Rectal smooth muscle tissue (tissue), 1 donor: ENCODE measurements around the gene FARP2.
"Not testable (repeated sequence)": the region's sequence is repeated elsewhere in the genome, so short reads cannot be mapped to it uniquely, and the experiment has no call there.

Experiments
- H3K27ac ChIP-seq: one replicate; pipeline ENCODE4 v1.7.0; 2013; ENCODE audit warnings: low read depth, low read length, inconsistent platforms
- H3K27me3 ChIP-seq: one replicate; pipeline ENCODE4 v1.7.0; 2013; ENCODE audit warnings: low read length; ENCODE audit not compliant: control insufficient read depth, insufficient read depth
- H3K36me3 ChIP-seq: one replicate; pipeline ENCODE4 v1.7.0; 2013; ENCODE audit warnings: low read length; ENCODE audit not compliant: control insufficient read depth, insufficient read depth
- H3K4me1 ChIP-seq: one replicate; pipeline ENCODE4 v1.7.0; 2013; ENCODE audit warnings: low read length; ENCODE audit not compliant: control insufficient read depth, insufficient read depth
- H3K4me3 ChIP-seq: one replicate; pipeline ENCODE4 v1.7.0; 2013; ENCODE audit warnings: low read length
- H3K9ac ChIP-seq: one replicate; pipeline ENCODE4 v1.7.0; 2013; ENCODE audit warnings: low read length

The FARP2 gene

GRCh38 chr2:241379481-241380480 lies 23.7 kb downstream of the FARP2 start:
- H3K36me3 ChIP-seq, result no peaks in the 10 kb centered on the region
- H3K4me3 ChIP-seq, result no peak overlapping the region
- H3K27me3 ChIP-seq, result no peaks in the 10 kb centered on the region
- H3K9ac ChIP-seq, result no peak overlapping the region
- no peaks in the 10 kb centered on the region for H3K4me1 ChIP-seq
- H3K27ac ChIP-seq, result no peak overlapping the region

DNA sequence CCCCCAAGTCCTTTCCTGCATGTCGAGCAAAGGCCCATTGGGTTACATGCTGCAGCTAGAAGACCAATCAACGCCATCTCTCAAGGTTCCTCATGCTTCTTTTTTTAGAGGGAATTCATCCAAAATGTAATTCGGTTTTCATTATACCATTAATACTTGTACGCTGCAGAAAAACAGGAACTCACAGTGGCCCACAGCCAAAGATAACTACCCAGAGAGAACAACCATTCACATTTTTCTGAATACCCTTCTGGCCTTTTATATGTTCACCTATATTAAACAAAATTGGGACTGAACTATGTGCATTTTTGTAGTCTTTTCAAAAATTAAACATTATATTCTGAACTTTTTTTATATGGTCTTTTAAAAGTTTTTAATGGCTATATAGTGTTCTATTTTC lies 25.8 kb downstream of the FARP2 start:
- no peaks in the 10 kb centered on the region for H3K27me3 ChIP-seq
- H3K27ac ChIP-seq, result no peak overlapping the region
- no peaks in the 10 kb centered on the region for H3K36me3 ChIP-seq
- no peak overlapping the region for H3K4me3 ChIP-seq
- no peaks in the 10 kb centered on the region for H3K4me1 ChIP-seq
- H3K9ac ChIP-seq, result no peak overlapping the region

DNA sequence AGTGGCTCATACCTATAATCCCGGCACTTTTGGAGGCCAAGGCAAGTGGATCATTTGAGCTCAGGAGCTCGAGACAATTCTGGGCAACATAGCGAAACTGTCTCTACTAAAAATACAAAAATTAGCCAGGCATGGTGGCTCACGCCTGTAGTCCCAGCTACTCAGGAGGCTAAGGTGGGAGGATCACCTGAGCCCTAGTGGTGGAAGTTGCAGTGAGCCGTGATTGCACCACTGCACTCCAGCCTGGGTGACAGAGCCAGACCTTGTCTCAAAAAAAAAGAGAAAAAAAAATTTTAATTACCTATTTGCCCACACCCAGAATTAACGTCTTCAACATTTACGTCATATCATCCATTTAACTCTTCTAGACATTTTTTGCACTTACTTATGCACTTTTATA lies 29.4 kb downstream of the FARP2 start:
- not testable (repeated sequence) for H3K27ac ChIP-seq, H3K36me3 ChIP-seq, H3K27me3 ChIP-seq, H3K9ac ChIP-seq, H3K4me1 ChIP-seq, H3K4me3 ChIP-seq

DNA sequence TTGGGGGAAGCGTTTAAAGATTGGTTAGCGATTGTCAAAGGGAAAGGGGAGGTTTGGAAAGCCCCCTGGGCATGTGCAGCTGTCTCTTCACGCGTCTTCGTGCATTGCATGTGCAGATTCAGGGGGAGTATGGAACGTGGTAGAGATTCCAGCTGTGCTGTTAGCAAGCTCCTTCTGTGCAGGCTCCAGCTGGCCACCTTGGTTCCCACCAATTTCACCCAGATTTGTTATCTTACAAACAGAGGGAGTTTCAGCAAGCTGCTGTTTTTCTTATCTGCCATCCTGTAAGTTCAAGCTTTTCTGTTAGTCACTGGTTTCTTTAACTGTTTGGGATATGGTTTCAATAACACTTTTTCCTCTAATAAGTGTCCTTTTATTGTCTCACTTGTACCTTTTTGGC lies 30.4 kb downstream of the FARP2 start:
- no peaks in the 10 kb centered on the region for H3K4me1 ChIP-seq
- H3K9ac ChIP-seq, result no peak overlapping the region
- no peak overlapping the region for H3K4me3 ChIP-seq
- no peaks in the 10 kb centered on the region for H3K27me3 ChIP-seq
- H3K27ac ChIP-seq, result no peak overlapping the region
- no peaks in the 10 kb centered on the region for H3K36me3 ChIP-seq

GRCh38 chr2:241389697-241390096 lies 33.6 kb downstream of the FARP2 start:
- no peaks in the 10 kb centered on the region for H3K27me3 ChIP-seq
- H3K36me3 ChIP-seq, result no peaks in the 10 kb centered on the region
- H3K27ac ChIP-seq, result no peak overlapping the region
- H3K9ac ChIP-seq, result no peak overlapping the region
- no peaks in the 10 kb centered on the region for H3K4me1 ChIP-seq
- H3K4me3 ChIP-seq, result no peak overlapping the region

- H3K36me3 ChIP-seq, result no peaks in the 10 kb centered on the region
- no peak overlapping the region for H3K4me3 ChIP-seq
- no peaks in the 10 kb centered on the region for H3K4me1 ChIP-seq
- no peaks in the 10 kb centered on the region for H3K27me3 ChIP-seq
- no peak overlapping the region for H3K9ac ChIP-seq
- no peak overlapping the region for H3K27ac ChIP-seq
These were observed 34.5 kb downstream of the FARP2 start for GRCh38 chr2:241390301-241391206.

DNA sequence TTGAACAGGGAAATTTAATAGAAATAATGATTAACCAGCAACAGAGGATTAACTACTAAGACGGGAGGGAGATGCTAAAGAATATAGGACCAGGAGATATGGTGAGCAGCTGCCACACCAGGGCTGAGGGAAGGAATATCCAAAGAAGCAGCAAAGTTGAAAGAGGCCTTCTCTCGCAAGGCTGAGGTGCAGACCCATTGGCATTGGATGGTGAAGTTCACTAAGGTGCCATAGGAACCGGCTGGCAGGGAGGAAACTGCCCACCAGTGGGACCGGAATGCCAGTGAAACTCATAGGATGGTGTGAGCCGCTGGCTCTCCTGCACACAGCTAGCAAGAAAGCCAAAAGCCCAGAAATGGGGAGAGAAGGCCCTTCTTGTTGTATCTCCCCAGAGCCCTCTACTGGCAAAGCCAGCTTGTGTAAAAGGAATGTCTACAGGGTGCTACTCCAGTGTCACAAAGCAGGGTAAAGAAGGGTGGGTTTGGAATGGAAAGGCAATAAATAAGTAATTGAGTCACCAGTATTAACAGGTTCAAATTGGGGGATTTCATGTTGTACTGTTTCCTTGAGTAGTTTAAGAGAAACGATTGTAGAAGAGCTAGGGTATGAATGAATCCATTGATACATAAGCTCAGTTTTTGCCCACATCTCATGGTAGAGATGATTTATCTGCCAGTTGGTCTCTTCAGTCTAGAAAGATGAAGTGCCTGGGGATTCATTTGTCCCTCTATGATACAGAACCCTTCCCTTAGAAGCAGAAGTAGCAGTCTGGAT lies 36.0 kb downstream of the FARP2 start:
- no peaks in the 10 kb centered on the region for H3K4me1 ChIP-seq
- H3K27me3 ChIP-seq, result no peaks in the 10 kb centered on the region
- H3K27ac ChIP-seq, result no peak overlapping the region
- no peak overlapping the region for H3K9ac ChIP-seq
- no peak overlapping the region for H3K4me3 ChIP-seq
- no peaks in the 10 kb centered on the region for H3K36me3 ChIP-seq

DNA sequence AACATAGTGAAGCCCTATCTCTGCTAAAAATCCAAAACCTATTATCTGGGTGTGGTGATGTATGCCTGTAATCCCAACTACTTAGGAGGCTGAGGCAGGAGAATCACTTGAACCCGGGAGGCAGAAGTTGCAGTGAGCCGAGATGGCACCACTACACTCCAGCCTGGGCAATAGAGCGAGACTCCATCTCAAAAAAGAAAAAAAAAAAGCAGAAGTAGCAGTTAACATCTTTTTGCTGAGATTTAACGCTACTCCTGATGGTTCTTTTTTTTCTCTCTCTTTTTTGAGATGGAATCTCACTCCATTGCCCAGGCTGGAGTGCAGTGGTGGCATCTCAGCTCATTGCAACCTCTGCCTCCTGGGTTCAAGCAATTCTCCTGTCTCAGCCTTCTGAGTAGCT lies 36.7 kb downstream of the FARP2 start:
- not testable (repeated sequence) for H3K9ac ChIP-seq, H3K4me3 ChIP-seq, H3K36me3 ChIP-seq, H3K4me1 ChIP-seq, H3K27me3 ChIP-seq, H3K27ac ChIP-seq

DNA sequence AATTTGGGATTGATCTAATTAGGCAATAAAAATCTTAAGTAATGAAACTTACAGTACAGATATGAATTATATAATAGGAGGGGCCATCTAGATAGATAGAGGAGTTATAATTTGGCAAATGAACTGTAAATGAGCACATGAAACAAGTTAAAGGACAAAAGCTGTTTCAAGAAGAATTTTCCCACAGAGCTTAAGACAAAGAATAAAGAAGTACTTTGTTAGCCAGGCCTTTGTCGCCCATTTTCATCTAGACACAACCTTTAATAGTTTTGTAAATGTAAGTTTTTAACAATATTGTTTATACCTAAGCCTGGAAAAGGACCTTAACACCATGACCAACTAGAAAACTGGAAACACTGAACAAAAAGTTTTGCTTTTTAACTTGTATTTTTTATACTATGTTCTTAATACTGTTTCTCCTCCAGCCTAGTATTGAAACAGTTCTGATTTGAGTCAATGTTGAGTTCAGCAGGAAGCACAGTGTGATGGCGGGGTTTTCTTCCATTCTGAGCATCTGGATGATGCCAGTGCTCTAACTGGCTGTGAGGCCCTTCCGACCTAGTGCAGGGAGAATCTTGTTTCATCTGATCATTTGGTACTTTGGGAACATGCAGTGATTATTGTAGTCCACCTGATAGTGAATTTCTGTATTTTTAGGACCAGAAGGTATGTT lies 37.6 kb downstream of the FARP2 start:
- no peak overlapping the region for H3K4me3 ChIP-seq
- no peaks in the 10 kb centered on the region for H3K27me3 ChIP-seq
- H3K4me1 ChIP-seq, result no peaks in the 10 kb centered on the region
- no peaks in the 10 kb centered on the region for H3K36me3 ChIP-seq
- H3K27ac ChIP-seq, result no peak overlapping the region
- H3K9ac ChIP-seq, result no peak overlapping the region

DNA sequence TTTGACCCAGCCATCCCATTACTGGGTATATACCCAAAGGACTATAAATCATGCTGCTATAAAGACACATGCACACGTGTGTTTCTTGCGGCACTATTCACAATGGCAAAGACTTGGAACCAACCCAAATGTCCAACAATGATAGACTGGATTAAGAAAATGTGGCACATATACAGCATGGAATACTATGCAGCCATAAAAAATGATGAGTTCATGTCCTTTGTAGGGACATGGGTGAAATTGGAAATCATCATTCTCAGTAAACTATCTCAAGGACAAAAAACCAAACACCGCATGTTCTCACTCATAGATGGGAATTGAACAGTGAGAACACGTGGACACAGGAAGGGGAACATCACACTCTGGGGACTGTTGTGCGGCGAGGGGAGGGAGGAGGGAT lies 40.7 kb downstream of the FARP2 start:
- not testable (repeated sequence) for H3K27me3 ChIP-seq, H3K36me3 ChIP-seq, H3K4me3 ChIP-seq, H3K9ac ChIP-seq, H3K4me1 ChIP-seq, H3K27ac ChIP-seq

- Histone ChIP-seq H3K9ac (no peak overlapping the region), H3K4me3 (no peak overlapping the region), H3K27me3 (no peaks in the 10 kb centered on the region), H3K36me3 (peaks cover 3% of the 10 kb centered on the region), H3K4me1 (no peaks in the 10 kb centered on the region), H3K27ac (no peak overlapping the region)
These were observed 44.1 kb downstream of the FARP2 start for GRCh38 chr2:241399941-241400922.
